Sigmoid colon (tissue), 4 donors: ENCODE data around the gene CLCN7.

Experiments used
- CTCF ChIP-seq, 4 experiments: fragments of 450-650 bp in 3 of 4; fragments of 200-600 bp in 1 of 4; IDR thresholded peaks; one replicate each; pipeline ENCODE4 v1.5.1; 2016 to 2019; ENCODE audit warnings: antibody characterized with exemption in 4 of 4, mild to moderate bottlenecking in 3 of 4, moderate library complexity in 2 of 4
- POLR2A ChIP-seq, 2 donors: fragments of 450-650 bp; IDR thresholded peaks; one replicate each; pipeline ENCODE4 v1.6.1; 2016; ENCODE audit warnings: antibody characterized with exemption in 2 of 2, mild to moderate bottlenecking in 2 of 2, moderate library complexity in 2 of 2
- POLR2AphosphoS5 ChIP-seq, 4 donors: sonication (generic); formaldehyde crosslinking; IDR thresholded peaks; one replicate each; pipeline ENCODE4 v1.6.1; 2017; ENCODE audit warnings: antibody characterized with exemption in 4 of 4

DNA sequence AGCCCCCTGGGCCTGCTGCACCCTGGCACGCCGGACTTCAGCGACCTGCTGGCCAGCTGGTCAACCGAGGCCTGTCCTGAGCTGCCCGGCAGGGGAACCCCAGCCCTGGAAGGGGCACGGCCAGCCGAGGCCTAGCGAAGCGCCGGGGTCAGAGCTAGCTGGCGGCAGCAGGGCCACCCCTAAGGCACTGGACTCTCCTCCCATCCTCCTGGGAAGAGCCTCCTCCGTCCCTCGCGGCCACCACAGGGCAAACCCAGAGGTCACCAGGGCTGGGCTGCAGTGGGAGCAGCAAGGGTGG lies 41.6 kb downstream of the CLCN7 start:
- TF ChIP-seq CTCF (IDR thresholded peaks at IDR 0.05) (no peak), POLR2AphosphoS5 (IDR thresholded peaks at IDR 0.05) (no peak), POLR2A (IDR thresholded peaks at IDR 0.05) (no peak)
